22Rv1 (cell line): ENCODE data around the gene GMPPB.

Experiments used
- CTCF ChIP-seq: fragments of 450-650 bp; IDR thresholded peaks from 2 replicates; pipeline ENCODE4 v1.5.1; 2017; ENCODE audit warnings: mild to moderate bottlenecking
- ZFX ChIP-seq: fragments of 450-650 bp; IDR thresholded peaks from 2 replicates; pipeline ENCODE4 v1.6.1; 2017; ENCODE audit warnings: antibody characterized with exemption, borderline replicate concordance

GRCh38 chr3:49761661-49762060 is 37.9 kb upstream of the GMPPB start:
- TF ChIP-seq CTCF (no peak), ZFX (no peak)
